ENCODE results near the gene DNAJC21. TPM values are rescaled to one million over a fixed set of nuclear protein-coding genes. Genes with fewer than 3 reads are reported as not detected.
A peak's percentile ranks its signal among the peaks of the same experiment; 100 is the strongest.

The DNAJC21 gene
- total and polyA plus RNA-seq, 9 of the 15 experiments (the other 6 are each of a cell fraction or from before 2014, with no cell fraction given) = 26.6 to 105 (median 70.7) TPM

DNA sequence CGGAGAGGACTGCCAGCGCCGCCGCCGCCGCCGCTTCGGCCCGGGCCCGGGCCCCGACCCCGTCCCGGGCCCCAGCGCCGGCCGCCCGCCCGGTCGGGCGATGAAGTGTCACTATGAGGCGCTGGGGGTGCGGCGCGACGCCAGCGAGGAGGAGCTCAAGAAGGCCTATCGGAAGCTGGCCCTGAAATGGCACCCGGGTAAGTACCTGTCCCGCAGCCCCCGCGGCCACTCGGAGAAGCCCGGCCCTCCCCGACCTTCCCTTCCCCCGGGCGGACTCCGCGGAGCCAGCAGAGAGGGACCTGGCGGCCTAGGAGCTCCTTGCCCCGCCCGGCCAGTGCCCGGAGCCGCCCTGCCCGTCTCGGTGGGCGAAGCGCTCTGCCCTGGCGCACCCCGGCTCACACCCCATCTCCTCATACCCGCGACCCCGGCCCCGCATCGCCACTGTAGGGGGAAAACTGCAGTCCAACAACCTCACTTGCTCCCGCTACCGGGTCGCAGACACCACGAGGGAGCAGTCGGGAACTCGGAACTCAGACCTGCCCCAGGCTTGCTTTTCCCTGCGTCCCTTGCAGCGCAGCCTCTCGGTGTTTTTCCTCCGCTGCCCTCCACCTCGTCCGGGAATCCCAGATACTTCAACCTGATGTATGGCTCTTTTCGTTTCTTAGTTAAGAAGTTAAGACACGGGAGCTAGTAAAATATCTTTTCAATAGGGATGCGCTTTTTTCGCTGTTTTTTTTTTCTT lies 532 bp downstream of the DNAJC21 start (continued):
- TF ChIP-seq, protein P1, sequence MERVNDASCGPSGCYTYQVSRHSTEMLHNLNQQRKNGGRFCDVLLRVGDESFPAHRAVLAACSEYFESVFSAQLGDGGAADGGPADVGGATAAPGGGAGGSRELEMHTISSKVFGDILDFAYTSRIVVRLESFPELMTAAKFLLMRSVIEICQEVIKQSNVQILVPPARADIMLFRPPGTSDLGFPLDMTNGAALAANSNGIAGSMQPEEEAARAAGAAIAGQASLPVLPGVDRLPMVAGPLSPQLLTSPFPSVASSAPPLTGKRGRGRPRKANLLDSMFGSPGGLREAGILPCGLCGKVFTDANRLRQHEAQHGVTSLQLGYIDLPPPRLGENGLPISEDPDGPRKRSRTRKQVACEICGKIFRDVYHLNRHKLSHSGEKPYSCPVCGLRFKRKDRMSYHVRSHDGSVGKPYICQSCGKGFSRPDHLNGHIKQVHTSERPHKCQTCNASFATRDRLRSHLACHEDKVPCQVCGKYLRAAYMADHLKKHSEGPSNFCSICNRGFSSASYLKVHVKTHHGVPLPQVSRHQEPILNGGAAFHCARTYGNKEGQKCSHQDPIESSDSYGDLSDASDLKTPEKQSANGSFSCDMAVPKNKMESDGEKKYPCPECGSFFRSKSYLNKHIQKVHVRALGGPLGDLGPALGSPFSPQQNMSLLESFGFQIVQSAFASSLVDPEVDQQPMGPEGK (CRISPR knock-in tag; IDR thresholded peaks at IDR 0.05; ENCODE audit: borderline replicate concordance) = no peak
- TF ChIP-seq PML (IDR thresholded peaks at IDR 0.05; ENCODE audit: low read length) = peak; percentile 19; the same call in 1 of the 2 replicates
- TF ChIP-seq NBN (IDR thresholded peaks at IDR 0.05; ENCODE audit: low read depth) = no peak; the same call in 1 of the 2 replicates
- TF ChIP-seq, protein P2, sequence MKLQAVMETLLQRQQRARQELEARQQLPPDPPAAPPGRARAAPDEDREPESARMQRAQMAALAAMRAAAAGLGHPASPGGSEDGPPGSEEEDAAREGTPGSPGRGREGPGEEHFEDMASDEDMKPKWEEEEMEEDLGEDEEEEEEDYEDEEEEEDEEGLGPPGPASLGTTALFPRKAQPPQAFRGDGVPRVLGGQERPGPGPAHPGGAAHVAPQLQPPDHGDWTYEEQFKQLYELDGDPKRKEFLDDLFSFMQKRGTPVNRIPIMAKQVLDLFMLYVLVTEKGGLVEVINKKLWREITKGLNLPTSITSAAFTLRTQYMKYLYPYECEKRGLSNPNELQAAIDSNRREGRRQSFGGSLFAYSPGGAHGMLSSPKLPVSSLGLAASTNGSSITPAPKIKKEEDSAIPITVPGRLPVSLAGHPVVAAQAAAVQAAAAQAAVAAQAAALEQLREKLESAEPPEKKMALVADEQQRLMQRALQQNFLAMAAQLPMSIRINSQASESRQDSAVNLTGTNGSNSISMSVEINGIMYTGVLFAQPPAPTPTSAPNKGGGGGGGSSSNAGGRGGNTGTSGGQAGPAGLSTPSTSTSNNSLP (IDR thresholded peaks at IDR 0.05; ENCODE audit: borderline replicate concordance, low read depth, low read length) = no peak
- no peak for TF ChIP-seq ARNT (IDR thresholded peaks at IDR 0.05)
- no peak for TF ChIP-seq ZNF436 (CRISPR knock-in tag; IDR thresholded peaks at IDR 0.05)
- TF ChIP-seq, protein P3, sequence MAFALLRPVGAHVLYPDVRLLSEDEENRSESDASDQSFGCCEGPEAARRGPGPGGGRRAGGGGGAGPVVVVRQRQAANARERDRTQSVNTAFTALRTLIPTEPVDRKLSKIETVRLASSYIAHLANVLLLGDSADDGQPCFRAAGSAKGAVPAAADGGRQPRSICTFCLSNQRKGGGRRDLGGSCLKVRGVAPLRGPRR (CRISPR knock-in tag; IDR thresholded peaks at IDR 0.05) = no peak
- 0 out of 2 replicates have a peak, but pooled peaks have one; percentile 16 for TF ChIP-seq TARDBP (IDR thresholded peaks at IDR 0.05)
- TF ChIP-seq KAT7 (CRISPR knock-in tag; IDR thresholded peaks at IDR 0.05; ENCODE audit: borderline replicate concordance) = 0 out of 2 replicates have a peak, but pooled peaks have one; percentile 30
- no peak for TF ChIP-seq SMC3 (conservative IDR thresholded peaks at IDR 0.05; ENCODE audit: insufficient read depth, low read depth, low read length)
- TF ChIP-seq HDAC2 (IDR thresholded peaks at IDR 0.05) = peak; percentile 23; the same call in 1 of the 2 replicates
- TF ChIP-seq, protein P4, sequence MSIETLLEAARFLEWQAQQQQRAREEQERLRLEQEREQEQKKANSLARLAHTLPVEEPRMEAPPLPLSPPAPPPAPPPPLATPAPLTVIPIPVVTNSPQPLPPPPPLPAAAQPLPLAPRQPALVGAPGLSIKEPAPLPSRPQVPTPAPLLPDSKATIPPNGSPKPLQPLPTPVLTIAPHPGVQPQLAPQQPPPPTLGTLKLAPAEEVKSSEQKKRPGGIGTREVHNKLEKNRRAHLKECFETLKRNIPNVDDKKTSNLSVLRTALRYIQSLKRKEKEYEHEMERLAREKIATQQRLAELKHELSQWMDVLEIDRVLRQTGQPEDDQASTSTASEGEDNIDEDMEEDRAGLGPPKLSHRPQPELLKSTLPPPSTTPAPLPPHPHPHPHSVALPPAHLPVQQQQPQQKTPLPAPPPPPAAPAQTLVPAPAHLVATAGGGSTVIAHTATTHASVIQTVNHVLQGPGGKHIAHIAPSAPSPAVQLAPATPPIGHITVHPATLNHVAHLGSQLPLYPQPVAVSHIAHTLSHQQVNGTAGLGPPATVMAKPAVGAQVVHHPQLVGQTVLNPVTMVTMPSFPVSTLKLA (conservative IDR thresholded peaks at IDR 0.05) = peak; percentile 64 to 67; a peak in 3 of 4 replicates
- TF ChIP-seq, protein P5, sequence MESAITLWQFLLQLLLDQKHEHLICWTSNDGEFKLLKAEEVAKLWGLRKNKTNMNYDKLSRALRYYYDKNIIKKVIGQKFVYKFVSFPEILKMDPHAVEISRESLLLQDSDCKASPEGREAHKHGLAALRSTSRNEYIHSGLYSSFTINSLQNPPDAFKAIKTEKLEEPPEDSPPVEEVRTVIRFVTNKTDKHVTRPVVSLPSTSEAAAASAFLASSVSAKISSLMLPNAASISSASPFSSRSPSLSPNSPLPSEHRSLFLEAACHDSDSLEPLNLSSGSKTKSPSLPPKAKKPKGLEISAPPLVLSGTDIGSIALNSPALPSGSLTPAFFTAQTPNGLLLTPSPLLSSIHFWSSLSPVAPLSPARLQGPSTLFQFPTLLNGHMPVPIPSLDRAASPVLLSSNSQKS (CRISPR knock-in tag; IDR thresholded peaks at IDR 0.05) = no peak
- no peak for TF ChIP-seq NCOA2 (IDR thresholded peaks at IDR 0.05; ENCODE audit: partially characterized antibody in 2 of 2)
- TF ChIP-seq, protein P6, sequence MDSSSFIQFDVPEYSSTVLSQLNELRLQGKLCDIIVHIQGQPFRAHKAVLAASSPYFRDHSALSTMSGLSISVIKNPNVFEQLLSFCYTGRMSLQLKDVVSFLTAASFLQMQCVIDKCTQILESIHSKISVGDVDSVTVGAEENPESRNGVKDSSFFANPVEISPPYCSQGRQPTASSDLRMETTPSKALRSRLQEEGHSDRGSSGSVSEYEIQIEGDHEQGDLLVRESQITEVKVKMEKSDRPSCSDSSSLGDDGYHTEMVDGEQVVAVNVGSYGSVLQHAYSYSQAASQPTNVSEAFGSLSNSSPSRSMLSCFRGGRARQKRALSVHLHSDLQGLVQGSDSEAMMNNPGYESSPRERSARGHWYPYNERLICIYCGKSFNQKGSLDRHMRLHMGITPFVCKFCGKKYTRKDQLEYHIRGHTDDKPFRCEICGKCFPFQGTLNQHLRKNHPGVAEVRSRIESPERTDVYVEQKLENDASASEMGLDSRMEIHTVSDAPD (CRISPR knock-in tag; IDR thresholded peaks at IDR 0.05) = no peak
- TF ChIP-seq ILK (tag; IDR thresholded peaks at IDR 0.05; ENCODE audit: borderline replicate concordance, low read depth) = no peak
- TF ChIP-seq KLF13 (tag; IDR thresholded peaks at IDR 0.05; ENCODE audit: borderline replicate concordance, low read depth) = no peak
